WERI-Rb-1 (cell line): ENCODE measurements around the gene ADGRG3.

Experiments
- DNase-seq: peaks from one replicate; pipeline ENCODE4 v3.0.0-alpha.2; 2020
- H3K27ac ChIP-seq: fragments of 250-450 bp; sonication (Bioruptor Pico); 2 replicates; pipeline ENCODE4 v1.5.1; 2020; ENCODE audit warnings: mild to moderate bottlenecking, moderate library complexity
- H3K27me3 ChIP-seq: fragments of 250-450 bp; sonication (Bioruptor Pico); 2 replicates; pipeline ENCODE4 v1.5.1; 2021; ENCODE audit warnings: mild to moderate bottlenecking, low read depth, moderate library complexity; ENCODE audit not compliant: insufficient read depth, severe bottlenecking
- H3K36me3 ChIP-seq: fragments of 250-450 bp; sonication (Bioruptor Pico); 2 replicates; pipeline ENCODE4 v1.5.1; 2020; ENCODE audit warnings: mild to moderate bottlenecking, moderate library complexity
- H3K4me3 ChIP-seq: 2 replicates; pipeline ENCODE4 v1.5.1; 2011; ENCODE audit warnings: low read depth, mild to moderate bottlenecking, control low read depth, low read length
- H3K9me3 ChIP-seq: fragments of 250-450 bp; sonication (Bioruptor Pico); 2 replicates; pipeline ENCODE4 v1.5.1; 2021; ENCODE audit warnings: mild to moderate bottlenecking, moderate library complexity; ENCODE audit not compliant: severe bottlenecking
- CTCF ChIP-seq: IDR thresholded peaks from 2 replicates; pipeline ENCODE4 v1.5.1; 2011; ENCODE audit warnings: low read depth, mild to moderate bottlenecking, control low read depth, inconsistent platforms, low read length

Gene ADGRG3

DNA sequence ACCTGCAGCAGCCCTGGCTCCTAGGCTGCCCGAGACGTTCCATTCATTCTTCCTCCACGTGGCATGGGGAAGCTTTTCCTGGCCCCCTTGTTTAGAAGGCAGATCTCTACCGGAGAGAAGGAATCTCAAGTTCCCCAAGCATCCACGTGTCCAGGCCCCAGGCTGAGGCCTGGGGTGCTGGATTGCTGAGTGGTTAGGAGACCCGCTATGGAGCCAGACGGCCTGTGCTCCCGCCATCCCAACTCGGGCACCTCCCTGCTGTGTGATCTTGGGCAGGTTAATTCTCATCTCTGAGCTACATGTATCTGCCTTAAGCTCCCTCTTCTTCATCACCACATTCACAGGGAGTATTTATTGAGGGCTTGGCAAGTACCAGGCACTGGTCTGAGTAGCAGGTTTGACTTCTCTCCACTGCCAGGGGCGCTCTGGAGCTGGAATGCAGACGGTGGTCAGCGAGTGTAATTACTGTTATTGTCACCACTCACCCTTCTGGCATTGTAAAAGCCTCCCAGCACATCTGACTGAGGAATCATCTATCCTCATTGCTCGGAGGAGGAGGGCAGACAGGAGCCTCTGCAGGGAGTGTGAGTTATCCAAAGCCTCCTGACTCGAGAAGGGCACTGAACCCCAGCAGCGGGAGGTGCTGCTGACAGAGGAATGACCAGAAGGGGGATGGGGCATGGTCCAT is 40.8 kb upstream of the ADGRG3 start:
- no peak overlapping the region for H3K27ac ChIP-seq
- DNase-seq, result peak; percentile 40
- no peak overlapping the region for H3K4me3 ChIP-seq
- H3K27me3 ChIP-seq, result no peaks in the 10 kb centered on the region
- no peaks in the 10 kb centered on the region for H3K9me3 ChIP-seq
- H3K36me3 ChIP-seq, result no peaks in the 10 kb centered on the region
- TF ChIP-seq CTCF, result peak; percentile 36; the same call in 1 of the 2 replicates

GRCh38 chr16:57628008-57628781 is 39.9 kb upstream of the ADGRG3 start, which contains the start of gene ADGRG1:
Gene ADGRG1, plus strand, starts transcription at chr16:57628630. Its CDS starts 21,658 bp downstream, at chr16:57650288.
- Histone ChIP-seq H3K27ac (no peak within 1 kb of the TSS), H3K4me3 (no peak within 1 kb of the TSS), H3K9me3 (no peaks in the 10 kb centered on the region), H3K27me3 (no peaks in the 10 kb centered on the region), H3K36me3 (no peaks in the 10 kb centered on the region)
- no peak; the same call in 1 of the 2 replicates for TF ChIP-seq CTCF
- DNase-seq, result peak; percentile 52

- Histone ChIP-seq H3K27ac (no peak overlapping the region), H3K36me3 (no peaks in the 10 kb centered on the region), H3K4me3 (no peak overlapping the region), H3K27me3 (no peaks in the 10 kb centered on the region), H3K9me3 (no peaks in the 10 kb centered on the region)
- no peak for TF ChIP-seq CTCF
- no peak for DNase-seq
Measured at GRCh38 chr16:57628783-57629293, 39.3 kb upstream of the ADGRG3 start.

- no peak overlapping the region for H3K4me3 ChIP-seq
- no peaks in the 10 kb centered on the region for H3K27me3 ChIP-seq
- no peak for TF ChIP-seq CTCF
- no peak overlapping the region for H3K27ac ChIP-seq
- H3K36me3 ChIP-seq, result no peaks in the 10 kb centered on the region
- no peak for DNase-seq
- no peaks in the 10 kb centered on the region for H3K9me3 ChIP-seq
Measured at GRCh38 chr16:57629516-57630406, 38.3 kb upstream of the ADGRG3 start.

- no peaks in the 10 kb centered on the region for H3K36me3 ChIP-seq
- no peak overlapping the region for H3K27ac ChIP-seq
- no peak for TF ChIP-seq CTCF
- H3K27me3 ChIP-seq, result no peaks in the 10 kb centered on the region
- no peaks in the 10 kb centered on the region for H3K9me3 ChIP-seq
- H3K4me3 ChIP-seq, result no peak overlapping the region
- DNase-seq, result no peak
Measured at GRCh38 chr16:57630407-57630797, 37.7 kb upstream of the ADGRG3 start.
